GM19397 (cell line): ENCODE data around the gene CNPY1.

Experiments used
- ATAC-seq: cut with Tn5 transposase; IDR thresholded peaks from one replicate; pipeline ENCODE4 v1.9.1; 2021; ENCODE audit warnings: mild to moderate bottlenecking, moderate library complexity; ENCODE audit not compliant: unreplicated experiment

CNPY1 gene

DNA sequence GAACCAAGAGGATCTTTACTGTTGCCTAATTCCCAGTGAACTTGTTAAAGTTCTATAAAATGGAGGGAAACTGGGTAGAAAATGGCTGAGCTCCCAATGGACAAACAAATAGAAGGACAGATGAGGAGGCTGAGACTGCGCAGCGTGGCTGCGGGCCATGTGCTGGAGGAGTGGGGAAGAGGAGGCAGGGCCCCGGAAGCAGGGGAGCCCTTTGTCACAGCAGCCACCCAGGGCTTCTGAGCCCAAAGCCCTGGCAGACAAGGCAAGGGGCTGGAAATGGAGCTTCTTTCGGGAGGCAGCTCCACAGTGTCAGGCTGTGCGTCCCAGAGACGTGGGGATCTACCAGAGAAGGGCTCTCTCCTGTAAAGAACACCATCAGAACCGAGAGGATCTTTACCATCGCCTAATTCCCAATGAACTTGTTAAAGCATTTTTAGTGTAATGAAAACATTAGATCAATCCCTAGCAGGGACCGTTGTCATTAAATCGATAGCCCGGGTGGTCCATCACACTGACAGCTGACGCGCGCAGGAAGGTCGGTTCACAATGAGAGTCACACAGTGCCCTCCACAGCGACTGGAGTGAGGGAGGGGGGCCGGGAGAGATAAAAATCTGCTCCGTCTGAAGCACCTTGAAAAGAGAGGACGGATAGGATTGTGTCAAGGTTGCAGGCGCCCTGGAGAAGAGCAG is 14.0 kb upstream of the CNPY1 start:
- ATAC-seq: no peak

GRCh38 chr7:155559519-155560108 is 13.3 kb upstream of the CNPY1 start:
- ATAC-seq: no peak

DNA sequence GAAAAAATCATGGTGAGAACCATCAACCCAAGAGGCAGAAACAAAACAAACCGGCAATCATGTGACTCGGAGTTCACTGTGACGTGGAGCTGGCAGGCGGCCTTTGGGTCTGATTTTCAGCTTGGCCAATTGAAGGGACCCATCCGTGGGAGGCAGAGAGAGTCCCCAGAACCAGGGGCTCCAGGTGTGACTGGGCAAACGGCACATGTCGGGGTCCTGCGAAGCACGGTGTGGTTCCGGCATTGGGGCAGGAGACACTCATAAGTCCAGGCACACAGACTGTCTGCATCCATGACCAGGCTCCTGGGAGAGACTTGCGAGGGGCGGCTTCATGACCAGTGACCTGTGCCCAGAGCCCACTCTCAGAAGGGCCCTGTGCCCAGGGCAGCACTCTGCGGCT is 12.6 kb upstream of the CNPY1 start:
- ATAC-seq: no peak

GRCh38 chr7:155558351-155558750 is 12.0 kb upstream of the CNPY1 start:
- ATAC-seq: no peak

- no peak for ATAC-seq
These were observed 11.4 kb upstream of the CNPY1 start for GRCh38 chr7:155557778-155558177.

DNA sequence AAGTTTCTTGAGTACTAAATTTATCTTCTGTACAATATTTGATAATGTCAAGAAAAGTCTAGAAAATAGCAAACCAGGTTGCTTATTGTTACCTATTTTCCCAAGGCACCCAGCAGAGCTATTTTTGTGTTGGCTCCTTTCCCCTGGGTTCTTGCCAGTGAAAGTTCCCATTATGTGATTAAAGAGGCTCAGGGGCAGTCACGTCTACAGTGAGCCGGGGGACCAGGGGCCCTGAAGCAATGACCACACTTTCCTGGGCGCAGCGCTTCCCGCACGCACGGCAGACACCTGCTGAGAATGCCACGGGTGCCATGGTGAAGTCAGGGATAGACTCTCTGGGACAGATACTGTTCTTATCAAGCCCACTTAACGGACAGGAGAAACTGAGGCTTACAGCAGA is 10.4 kb upstream of the CNPY1 start:
- no peak for ATAC-seq

- ATAC-seq: no peak
These were observed 8.8 kb upstream of the CNPY1 start for GRCh38 chr7:155555116-155555695.

- ATAC-seq: no peak
These were observed 7.5 kb upstream of the CNPY1 start for GRCh38 chr7:155553871-155554270.

DNA sequence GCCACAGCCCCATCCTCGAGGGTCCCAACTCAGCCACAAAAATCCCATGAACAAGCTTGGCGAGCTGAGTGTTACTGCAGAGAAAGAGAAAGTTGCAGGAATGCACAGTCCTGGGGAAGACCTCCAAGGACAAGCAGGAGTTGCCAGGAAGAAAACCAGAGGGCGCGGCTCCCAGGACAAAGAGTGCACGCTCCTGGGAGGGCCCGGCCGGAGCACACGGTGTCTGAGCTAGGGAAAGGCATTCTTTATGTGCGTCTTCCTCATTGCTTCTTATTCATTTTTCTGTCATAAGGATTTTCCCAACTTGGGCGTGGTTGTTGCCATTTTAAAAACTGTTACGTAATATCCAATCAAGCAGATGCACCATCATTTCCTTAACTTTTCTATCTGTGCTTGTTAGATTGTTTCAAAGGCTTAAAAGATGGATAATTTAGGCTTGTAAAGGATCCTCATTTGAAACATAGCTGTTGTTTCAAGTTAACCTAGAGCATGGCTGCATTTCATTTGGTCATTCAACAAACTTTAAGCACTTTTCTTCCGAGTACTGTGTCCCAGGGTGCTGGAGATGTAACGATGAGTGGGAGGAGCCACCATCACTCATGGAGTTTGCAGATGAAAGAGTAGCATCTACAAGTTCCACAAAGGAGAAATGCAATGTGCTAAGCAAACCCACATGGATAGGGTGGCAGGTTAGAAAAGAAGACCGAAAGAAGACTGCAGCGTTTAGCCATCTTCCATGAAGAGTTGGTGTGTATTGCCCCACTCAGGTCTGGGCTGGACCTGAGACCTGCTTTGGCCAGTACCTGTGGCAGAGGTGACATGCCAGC is 5.6 kb upstream of the CNPY1 start:
- no peak for ATAC-seq

- ATAC-seq: no peak
These were observed 4.6 kb upstream of the CNPY1 start for GRCh38 chr7:155550916-155551315.

GRCh38 chr7:155549226-155549625 is 2.9 kb upstream of the CNPY1 start:
- no peak for ATAC-seq

GRCh38 chr7:155547161-155547791 is 917 bp upstream of the CNPY1 start:
- no peak for ATAC-seq

DNA sequence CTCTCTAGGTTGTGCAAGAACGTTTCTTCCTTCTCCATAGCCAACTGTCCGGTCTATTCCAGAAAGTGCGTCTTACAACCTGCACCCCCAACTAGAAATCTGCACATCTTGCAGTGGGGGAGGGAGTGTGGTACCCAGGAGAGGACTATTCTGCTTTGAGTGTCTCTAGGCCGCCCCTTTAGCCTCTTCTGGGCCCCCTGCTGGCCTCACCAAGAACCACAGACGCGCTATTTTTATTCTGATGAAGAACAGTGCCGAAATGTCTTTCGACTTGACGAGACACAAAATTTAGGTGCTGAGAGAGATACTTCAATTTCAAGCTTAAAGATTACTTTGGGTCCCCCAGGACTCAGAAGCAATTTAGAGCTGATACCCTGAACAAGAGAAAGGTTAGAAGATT is 1.0 kb downstream of the CNPY1 start:
- no peak for ATAC-seq

DNA sequence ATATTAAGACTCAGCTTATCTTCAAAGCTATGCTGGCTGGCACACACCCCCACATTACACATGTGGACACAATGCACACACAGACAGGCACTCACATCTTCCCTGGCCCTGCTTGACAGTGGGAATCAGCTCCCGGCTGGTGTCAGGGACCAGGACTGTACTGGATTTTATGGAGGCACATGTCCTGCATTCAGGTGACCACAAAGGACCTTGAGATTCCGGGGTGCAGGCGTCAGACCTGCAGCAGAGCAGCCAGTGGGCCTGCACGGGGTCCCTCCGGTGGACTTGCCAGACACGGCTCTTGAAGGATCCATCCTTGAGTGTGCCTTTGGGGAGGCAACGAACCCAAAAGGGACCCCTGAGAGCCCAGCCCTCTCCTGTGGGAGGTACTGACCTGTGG is 1.9 kb downstream of the CNPY1 start:
- ATAC-seq: no peak

DNA sequence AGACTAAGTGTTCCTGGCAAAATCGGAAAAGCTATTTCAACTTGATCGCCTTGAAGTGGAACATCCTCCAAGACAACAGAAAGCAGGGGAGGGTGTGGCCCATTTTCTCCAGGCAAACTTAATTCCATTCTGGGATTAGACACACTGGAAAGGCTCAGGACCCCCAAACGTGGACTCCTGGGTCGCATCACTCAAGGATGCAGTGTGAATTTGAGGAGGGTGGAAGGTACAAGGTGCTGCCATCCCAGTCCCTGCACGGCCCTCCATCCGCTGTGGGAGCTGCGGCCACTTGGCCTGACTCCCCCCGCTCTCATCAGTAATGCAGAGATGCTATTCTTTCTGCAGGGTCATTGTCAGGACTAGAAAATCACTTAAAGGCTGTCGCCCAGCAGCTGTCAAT is 2.4 kb downstream of the CNPY1 start:
- ATAC-seq: no peak

DNA sequence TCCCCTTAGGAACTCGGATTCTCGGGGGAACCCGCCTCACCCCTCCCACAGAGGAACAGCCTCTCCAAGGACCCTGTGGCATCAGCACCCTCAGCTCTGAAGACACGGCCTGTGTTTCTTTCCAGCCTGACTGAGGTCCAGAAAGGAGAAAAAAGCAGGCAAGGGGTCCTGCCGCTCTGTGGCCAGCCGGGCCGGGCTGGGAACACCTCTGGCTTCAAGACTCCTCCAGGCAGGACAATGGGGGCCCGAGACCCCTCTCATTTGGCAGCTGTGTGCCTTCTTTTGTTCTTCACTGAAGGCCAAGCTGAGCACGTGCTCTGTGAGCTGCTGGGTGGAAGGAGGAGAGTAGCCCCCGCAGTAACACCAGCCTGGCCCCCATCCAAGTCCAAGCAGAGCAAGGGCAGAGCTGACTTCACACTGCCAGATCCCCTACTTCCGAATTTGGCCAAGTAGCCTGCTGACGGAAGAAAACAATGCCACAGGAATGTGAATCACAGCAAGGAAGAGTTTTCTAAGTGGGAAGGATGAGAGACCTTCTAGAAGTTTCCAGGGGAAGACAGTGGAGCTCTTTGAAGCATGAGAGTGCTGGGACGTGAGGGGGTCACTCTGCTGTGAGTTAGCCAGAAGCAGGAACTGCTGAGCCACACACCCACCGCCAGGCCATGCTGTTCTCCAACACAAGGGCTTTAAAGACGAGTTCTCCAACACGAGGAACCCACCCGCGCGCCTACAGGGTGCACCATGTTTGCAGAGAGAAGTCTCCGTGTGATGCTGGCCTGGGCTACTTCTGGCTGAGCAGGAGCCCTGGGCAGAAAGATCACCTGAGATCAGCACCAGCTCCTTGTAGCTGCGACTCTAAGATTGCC is 3.1 kb downstream of the CNPY1 start:
- ATAC-seq: no peak

DNA sequence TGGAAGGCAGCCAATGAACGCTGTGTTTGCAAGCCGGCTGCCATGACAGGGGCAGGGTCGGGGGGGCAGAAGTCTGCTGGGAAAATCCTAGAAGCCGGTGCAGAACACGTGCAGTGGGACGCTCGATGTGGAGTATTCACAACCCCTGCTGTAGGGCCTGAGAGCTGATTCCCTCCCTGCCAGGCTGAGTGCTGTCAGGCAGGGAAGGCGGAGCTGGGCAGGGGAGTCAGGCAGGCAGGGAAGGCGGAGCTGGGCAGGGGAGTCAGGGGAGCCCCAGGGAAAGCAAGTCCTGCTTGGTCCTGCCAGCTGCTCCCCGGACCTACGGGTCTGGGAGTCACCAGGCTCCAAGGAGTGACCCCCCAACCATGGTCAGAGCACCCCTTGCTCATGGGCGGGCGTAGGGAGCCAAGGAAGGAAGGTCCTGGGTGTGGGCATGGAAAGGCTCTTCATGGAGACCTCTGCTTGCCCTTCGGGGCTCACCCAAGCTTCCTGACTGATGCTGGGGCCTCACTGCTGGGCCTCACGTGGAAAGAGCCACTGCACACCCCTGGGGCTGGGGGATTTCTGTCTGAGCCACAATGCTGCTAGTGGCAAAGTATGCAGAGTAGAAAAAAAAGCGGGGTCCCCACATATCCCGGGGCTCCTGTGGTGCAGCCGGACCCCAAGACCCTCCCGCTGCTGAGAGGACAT is 4.2 kb downstream of the CNPY1 start:
- no peak for ATAC-seq

DNA sequence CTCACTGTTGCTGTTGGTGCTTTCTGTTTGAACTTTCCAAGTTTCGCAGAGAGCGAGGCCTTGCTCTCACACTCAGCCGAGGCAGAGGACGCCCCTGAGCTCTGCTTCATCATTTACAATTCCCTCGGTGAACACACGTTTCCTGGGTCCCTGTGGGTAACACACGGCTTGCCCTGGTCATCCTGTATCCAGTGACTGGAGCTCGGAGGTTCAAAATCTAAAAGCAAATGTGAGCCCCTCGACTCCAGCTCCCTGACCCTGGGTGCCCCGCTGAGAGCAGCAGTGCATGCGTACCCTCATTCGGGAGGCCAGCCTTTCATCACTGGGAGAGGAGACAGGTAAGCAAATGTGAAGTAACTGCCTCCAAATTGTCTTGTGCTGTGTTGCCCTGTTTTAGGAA is 5.8 kb downstream of the CNPY1 start:
- no peak for ATAC-seq

- ATAC-seq: no peak
These were observed 8.1 kb downstream of the CNPY1 start for GRCh38 chr7:155538293-155538692.

- no peak for ATAC-seq
These were observed 9.9 kb downstream of the CNPY1 start for GRCh38 chr7:155536451-155536850.
